ENCODE data around the gene ATP8B4.

Gene ATP8B4

DNA sequence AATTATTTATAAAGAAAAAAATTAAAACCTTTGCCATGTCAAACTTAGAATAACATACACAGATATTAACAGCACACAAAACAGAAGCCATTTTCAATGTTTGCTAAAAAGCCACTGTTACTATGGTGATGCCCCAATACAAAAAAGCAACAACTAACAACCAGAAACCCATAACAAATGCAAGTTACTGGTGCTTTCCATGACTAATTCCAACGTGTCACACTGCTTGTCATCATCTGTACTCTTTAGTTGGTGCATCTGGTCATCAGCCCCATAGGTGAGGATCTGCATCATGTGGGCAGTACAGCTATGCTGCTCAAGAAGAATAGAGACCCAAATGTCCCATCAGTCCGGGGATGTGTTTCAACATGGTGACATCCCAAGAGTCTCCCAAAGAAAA is 52.8 kb downstream of the ATP8B4 start:
- no peaks in the 10 kb centered on the region for H3K36me3 ChIP-seq (ENCODE audit: control insufficient read depth, insufficient read depth, low read length)
- H3K9me3 ChIP-seq (ENCODE audit: control insufficient read depth, low read length): no peaks in the 10 kb centered on the region
- H3K27ac ChIP-seq (ENCODE audit: insufficient read depth, low read length, poor library complexity, severe bottlenecking): no peak overlapping the region
- no peaks in the 10 kb centered on the region for H3K27me3 ChIP-seq (replicated peaks; ENCODE audit: control insufficient read depth, insufficient read depth, low read length, poor library complexity, severe bottlenecking)
- H3K4me1 ChIP-seq (ENCODE audit: control insufficient read depth, insufficient read depth, low read length, poor library complexity, severe bottlenecking): no peaks in the 10 kb centered on the region
- DNase-seq: no peak
- no peak overlapping the region for H3K4me3 ChIP-seq (ENCODE audit: insufficient read depth, low read depth, low read length, poor library complexity, severe bottlenecking)

DNA sequence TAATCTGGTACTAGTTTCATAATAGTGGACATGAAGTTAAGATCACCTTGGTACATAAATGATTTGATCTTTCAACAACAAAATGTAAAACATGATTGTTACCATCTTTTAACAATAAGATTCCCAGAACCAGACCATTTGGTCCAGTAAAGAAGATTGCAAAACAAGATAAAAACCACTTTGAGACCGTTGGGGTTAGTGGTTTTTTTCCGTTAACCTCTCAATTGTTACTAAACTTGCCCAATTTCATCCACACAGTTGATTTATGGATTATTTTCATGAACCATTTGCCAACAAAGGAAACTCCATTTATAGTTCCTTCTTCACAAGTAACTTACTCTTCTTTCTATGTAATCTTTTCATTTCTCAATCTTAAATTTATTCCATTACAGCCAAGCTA is 53.8 kb downstream of the ATP8B4 start:
- Histone ChIP-seq H3K27ac (ENCODE audit: insufficient read depth, low read length, poor library complexity, severe bottlenecking) (no peak overlapping the region), H3K4me3 (ENCODE audit: insufficient read depth, low read depth, low read length, poor library complexity, severe bottlenecking) (no peak overlapping the region), H3K4me1 (ENCODE audit: control insufficient read depth, insufficient read depth, low read length, poor library complexity, severe bottlenecking) (no peaks in the 10 kb centered on the region), H3K27me3 (replicated peaks; ENCODE audit: control insufficient read depth, insufficient read depth, low read length, poor library complexity, severe bottlenecking) (no peaks in the 10 kb centered on the region), H3K36me3 (ENCODE audit: control insufficient read depth, insufficient read depth, low read length) (no peaks in the 10 kb centered on the region), H3K9me3 (ENCODE audit: control insufficient read depth, low read length) (no peaks in the 10 kb centered on the region)
- DNase-seq: no peak

DNA sequence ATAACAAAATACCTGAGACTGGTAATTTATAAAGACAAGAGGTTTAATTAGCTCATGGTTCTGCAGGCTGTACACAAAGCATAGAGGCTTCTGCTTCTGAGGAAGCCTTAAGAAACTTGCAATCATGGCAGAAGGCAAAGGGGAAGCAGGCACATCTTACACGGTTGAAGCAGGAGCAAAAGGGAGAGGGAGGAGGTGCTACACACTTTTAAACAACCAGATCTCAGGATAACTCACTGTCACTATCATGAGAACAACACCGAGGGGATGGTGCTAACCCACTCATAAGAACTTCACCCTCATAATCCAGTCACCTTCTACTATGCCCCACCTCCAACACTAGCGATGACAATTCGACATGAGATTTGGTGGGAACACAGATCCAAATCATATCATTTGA is 54.4 kb downstream of the ATP8B4 start:
- no peaks in the 10 kb centered on the region for H3K4me1 ChIP-seq (ENCODE audit: control insufficient read depth, insufficient read depth, low read length, poor library complexity, severe bottlenecking)
- H3K36me3 ChIP-seq (ENCODE audit: control insufficient read depth, insufficient read depth, low read length): no peaks in the 10 kb centered on the region
- no peak overlapping the region for H3K4me3 ChIP-seq (ENCODE audit: insufficient read depth, low read depth, low read length, poor library complexity, severe bottlenecking)
- H3K9me3 ChIP-seq (ENCODE audit: control insufficient read depth, low read length): no peaks in the 10 kb centered on the region
- no peak overlapping the region for H3K27ac ChIP-seq (ENCODE audit: insufficient read depth, low read length, poor library complexity, severe bottlenecking)
- H3K27me3 ChIP-seq (replicated peaks; ENCODE audit: control insufficient read depth, insufficient read depth, low read length, poor library complexity, severe bottlenecking): no peaks in the 10 kb centered on the region
- DNase-seq: no peak

DNA sequence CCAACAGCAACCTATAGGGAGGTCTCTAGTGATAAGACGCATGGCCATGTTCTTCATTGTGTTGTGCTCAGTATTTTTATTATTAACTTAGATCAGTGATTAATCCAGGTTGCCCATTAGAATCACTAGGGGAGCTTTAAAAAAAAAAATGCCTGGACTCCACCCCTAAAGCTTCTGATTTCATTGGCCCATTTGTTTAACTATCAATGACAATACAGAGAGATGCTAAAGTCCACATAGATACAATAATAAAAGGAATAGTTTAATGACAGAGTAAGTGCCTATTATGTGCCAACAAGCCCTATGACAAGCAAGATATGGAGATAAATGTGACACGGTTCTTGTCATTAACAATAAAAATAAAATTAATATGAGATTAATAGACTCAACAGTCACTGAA is 55.8 kb downstream of the ATP8B4 start:
- Histone ChIP-seq H3K27ac (ENCODE audit: insufficient read depth, low read length, poor library complexity, severe bottlenecking) (no peak overlapping the region), H3K4me3 (ENCODE audit: insufficient read depth, low read depth, low read length, poor library complexity, severe bottlenecking) (no peak overlapping the region), H3K36me3 (ENCODE audit: control insufficient read depth, insufficient read depth, low read length) (no peaks in the 10 kb centered on the region), H3K4me1 (ENCODE audit: control insufficient read depth, insufficient read depth, low read length, poor library complexity, severe bottlenecking) (no peaks in the 10 kb centered on the region), H3K27me3 (replicated peaks; ENCODE audit: control insufficient read depth, insufficient read depth, low read length, poor library complexity, severe bottlenecking) (no peaks in the 10 kb centered on the region), H3K9me3 (ENCODE audit: control insufficient read depth, low read length) (no peaks in the 10 kb centered on the region)
- DNase-seq: no peak

DNA sequence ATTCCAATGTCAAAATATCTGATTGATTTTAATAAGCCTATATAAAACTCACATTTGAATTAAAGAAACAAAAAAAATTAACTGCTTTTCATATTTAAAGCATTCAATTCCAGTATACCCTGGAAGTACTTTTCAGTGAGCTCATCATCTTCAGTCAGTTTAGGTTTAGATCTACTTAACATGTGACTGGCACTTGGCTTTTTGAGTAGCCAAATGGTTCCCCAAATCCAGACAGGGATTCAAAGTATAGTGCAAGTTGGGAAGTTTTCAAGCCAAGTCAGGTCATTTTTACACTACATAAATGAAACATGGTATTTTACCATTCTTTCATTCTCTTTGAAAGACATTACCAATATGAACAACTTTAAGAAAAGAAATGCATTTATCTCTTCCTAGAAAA is 57.5 kb downstream of the ATP8B4 start:
- H3K27me3 ChIP-seq (replicated peaks; ENCODE audit: control insufficient read depth, insufficient read depth, low read length, poor library complexity, severe bottlenecking): no peaks in the 10 kb centered on the region
- no peak overlapping the region for H3K4me3 ChIP-seq (ENCODE audit: insufficient read depth, low read depth, low read length, poor library complexity, severe bottlenecking)
- DNase-seq: no peak
- no peaks in the 10 kb centered on the region for H3K36me3 ChIP-seq (ENCODE audit: control insufficient read depth, insufficient read depth, low read length)
- H3K9me3 ChIP-seq (ENCODE audit: control insufficient read depth, low read length): no peaks in the 10 kb centered on the region
- no peaks in the 10 kb centered on the region for H3K4me1 ChIP-seq (ENCODE audit: control insufficient read depth, insufficient read depth, low read length, poor library complexity, severe bottlenecking)
- no peak overlapping the region for H3K27ac ChIP-seq (ENCODE audit: insufficient read depth, low read length, poor library complexity, severe bottlenecking)

DNA sequence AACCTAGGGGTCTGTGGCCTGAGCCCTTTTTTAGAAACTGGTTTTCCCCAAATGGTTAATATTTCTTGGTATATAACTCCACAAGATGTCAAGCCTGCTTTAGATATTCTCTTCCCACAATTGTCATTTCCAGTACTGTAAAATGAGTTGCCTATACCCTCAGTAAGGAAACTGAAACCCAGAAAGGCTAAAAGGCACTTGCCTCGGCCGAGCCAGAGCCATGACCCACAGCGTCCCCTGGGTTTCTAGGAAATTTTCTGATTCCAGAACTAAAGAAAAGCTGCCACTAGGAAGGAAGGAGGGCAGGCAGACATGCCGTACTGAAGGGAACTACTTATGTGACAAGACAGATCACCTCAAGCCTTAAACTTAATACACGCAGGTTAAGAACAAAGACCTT is 59.1 kb downstream of the ATP8B4 start:
- Histone ChIP-seq H3K4me3 (ENCODE audit: insufficient read depth, low read depth, low read length, poor library complexity, severe bottlenecking) (no peak overlapping the region), H3K9me3 (ENCODE audit: control insufficient read depth, low read length) (no peaks in the 10 kb centered on the region), H3K27ac (ENCODE audit: insufficient read depth, low read length, poor library complexity, severe bottlenecking) (no peak overlapping the region), H3K4me1 (ENCODE audit: control insufficient read depth, insufficient read depth, low read length, poor library complexity, severe bottlenecking) (no peaks in the 10 kb centered on the region), H3K36me3 (ENCODE audit: control insufficient read depth, insufficient read depth, low read length) (no peaks in the 10 kb centered on the region), H3K27me3 (replicated peaks; ENCODE audit: control insufficient read depth, insufficient read depth, low read length, poor library complexity, severe bottlenecking) (no peaks in the 10 kb centered on the region)
- DNase-seq: no peak

DNA sequence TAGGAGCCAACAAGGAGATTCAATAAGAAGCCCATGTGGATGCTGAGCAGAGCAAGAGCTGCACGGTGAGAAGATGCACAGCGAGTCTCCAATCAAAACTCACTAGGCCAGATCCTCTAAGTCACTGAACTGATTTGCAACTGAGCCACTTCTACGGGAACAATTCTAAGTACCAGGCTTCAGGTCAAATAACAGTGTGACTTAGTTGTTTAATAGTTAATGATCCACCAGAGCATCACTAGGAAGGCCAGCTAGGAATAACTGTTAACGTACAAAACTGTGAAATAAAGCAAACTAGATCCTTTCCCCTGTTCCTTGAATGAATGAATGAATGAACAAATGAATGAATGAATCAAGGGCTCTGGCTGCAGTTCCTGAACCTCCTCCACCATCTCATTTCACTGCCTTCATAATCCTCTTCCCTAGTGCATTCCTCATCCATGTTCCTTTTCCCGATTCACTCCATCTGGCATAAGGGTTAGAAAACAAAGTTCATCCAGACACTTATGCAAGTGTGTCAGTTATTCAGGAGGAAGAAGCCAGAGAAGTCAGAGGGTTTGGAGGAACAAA is 59.7 kb downstream of the ATP8B4 start:
- H3K9me3 ChIP-seq (ENCODE audit: control insufficient read depth, low read length): no peaks in the 10 kb centered on the region
- H3K27ac ChIP-seq (ENCODE audit: insufficient read depth, low read length, poor library complexity, severe bottlenecking): no peak overlapping the region
- no peaks in the 10 kb centered on the region for H3K4me1 ChIP-seq (ENCODE audit: control insufficient read depth, insufficient read depth, low read length, poor library complexity, severe bottlenecking)
- DNase-seq: no peak
- no peaks in the 10 kb centered on the region for H3K27me3 ChIP-seq (replicated peaks; ENCODE audit: control insufficient read depth, insufficient read depth, low read length, poor library complexity, severe bottlenecking)
- H3K4me3 ChIP-seq (ENCODE audit: insufficient read depth, low read depth, low read length, poor library complexity, severe bottlenecking): no peak overlapping the region
- no peaks in the 10 kb centered on the region for H3K36me3 ChIP-seq (ENCODE audit: control insufficient read depth, insufficient read depth, low read length)

DNA sequence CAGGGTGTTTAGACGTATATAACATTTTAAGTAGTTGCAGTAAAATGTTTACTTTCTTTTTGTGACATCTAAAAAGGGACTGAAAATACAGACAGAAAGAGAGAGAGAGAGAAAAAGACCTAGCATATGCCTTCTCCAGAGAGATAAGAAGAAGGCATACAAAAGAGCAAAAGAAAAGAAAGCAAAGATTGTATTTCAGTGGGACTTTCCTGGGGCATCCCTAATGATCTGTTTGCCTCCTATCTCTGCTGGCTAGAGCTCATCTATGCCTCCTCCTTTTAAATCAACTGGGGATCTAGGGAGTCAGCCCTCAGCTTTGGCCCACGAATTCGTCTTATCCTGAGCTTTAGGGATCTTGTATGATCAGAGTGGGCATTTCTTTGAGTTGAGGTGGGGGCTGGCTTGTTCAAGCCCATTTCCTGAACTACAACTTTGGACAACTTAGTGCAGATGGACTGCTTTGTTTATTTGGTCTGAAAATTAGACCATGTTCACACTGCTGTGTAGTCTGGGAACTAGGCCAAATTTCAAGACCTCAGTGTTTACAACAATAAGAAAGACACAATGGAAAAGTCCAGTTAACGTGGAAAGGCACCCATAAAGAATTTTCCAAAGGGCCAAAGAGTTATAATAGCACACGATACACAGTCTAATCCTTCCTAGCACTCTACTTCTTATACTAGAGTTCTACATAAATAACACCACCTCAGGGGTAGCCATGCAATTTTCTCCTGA is 61.0 kb downstream of the ATP8B4 start:
- DNase-seq: no peak
- H3K36me3 ChIP-seq (ENCODE audit: control insufficient read depth, insufficient read depth, low read length): no peaks in the 10 kb centered on the region
- no peaks in the 10 kb centered on the region for H3K4me1 ChIP-seq (ENCODE audit: control insufficient read depth, insufficient read depth, low read length, poor library complexity, severe bottlenecking)
- H3K9me3 ChIP-seq (ENCODE audit: control insufficient read depth, low read length): no peaks in the 10 kb centered on the region
- no peaks in the 10 kb centered on the region for H3K27me3 ChIP-seq (replicated peaks; ENCODE audit: control insufficient read depth, insufficient read depth, low read length, poor library complexity, severe bottlenecking)
- H3K27ac ChIP-seq (ENCODE audit: insufficient read depth, low read length, poor library complexity, severe bottlenecking): no peak overlapping the region
- H3K4me3 ChIP-seq (ENCODE audit: insufficient read depth, low read depth, low read length, poor library complexity, severe bottlenecking): no peak overlapping the region

DNA sequence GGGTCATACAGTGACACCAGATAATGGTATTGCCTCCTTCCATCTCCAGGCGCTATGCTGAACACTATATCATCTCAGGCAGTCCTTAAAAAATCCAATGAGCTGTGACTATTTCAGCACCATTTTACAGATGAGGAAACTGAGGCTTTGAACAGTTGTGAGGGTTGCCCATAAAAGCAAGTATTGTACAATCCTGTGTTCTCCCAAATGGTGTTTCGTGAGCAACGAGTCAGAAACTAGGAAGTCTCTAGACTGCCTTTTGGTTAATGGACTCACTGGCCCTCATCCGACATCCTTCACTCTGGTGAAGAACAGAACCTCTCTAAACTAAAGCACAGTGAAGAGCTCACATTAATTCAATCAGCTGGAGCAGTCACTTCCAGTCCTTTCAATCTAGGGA is 61.8 kb downstream of the ATP8B4 start:
- Histone ChIP-seq H3K4me1 (ENCODE audit: control insufficient read depth, insufficient read depth, low read length, poor library complexity, severe bottlenecking) (no peaks in the 10 kb centered on the region), H3K36me3 (ENCODE audit: control insufficient read depth, insufficient read depth, low read length) (no peaks in the 10 kb centered on the region), H3K4me3 (ENCODE audit: insufficient read depth, low read depth, low read length, poor library complexity, severe bottlenecking) (no peak overlapping the region), H3K27ac (ENCODE audit: insufficient read depth, low read length, poor library complexity, severe bottlenecking) (no peak overlapping the region), H3K27me3 (replicated peaks; ENCODE audit: control insufficient read depth, insufficient read depth, low read length, poor library complexity, severe bottlenecking) (peaks cover 2% of the 10 kb centered on the region), H3K9me3 (ENCODE audit: control insufficient read depth, low read length) (no peaks in the 10 kb centered on the region)
- DNase-seq: no peak

DNA sequence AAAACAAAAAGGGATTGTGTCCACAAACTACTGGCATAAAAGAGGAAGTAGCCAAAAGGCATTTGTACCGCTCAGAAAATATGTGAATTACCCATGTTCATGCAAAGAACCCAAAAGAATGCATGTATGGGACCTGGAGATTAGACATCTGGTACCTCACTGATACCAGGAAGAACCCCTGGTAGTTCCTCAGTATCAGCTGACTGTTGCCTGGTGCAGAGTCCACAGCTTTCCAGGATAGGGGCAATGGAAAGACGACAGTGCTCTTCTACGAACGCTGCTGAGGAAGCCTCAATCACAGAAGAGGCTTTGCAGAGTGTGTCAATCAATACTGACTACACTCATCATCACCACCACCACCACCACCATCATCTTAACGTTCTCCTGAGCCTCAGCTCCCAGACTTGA is 63.3 kb downstream of the ATP8B4 start:
- no peak overlapping the region for H3K4me3 ChIP-seq (ENCODE audit: insufficient read depth, low read depth, low read length, poor library complexity, severe bottlenecking)
- H3K36me3 ChIP-seq (ENCODE audit: control insufficient read depth, insufficient read depth, low read length): no peaks in the 10 kb centered on the region
- H3K4me1 ChIP-seq (ENCODE audit: control insufficient read depth, insufficient read depth, low read length, poor library complexity, severe bottlenecking): no peaks in the 10 kb centered on the region
- no peak overlapping the region for H3K27ac ChIP-seq (ENCODE audit: insufficient read depth, low read length, poor library complexity, severe bottlenecking)
- no peaks in the 10 kb centered on the region for H3K9me3 ChIP-seq (ENCODE audit: control insufficient read depth, low read length)
- peaks cover 2% of the 10 kb centered on the region for H3K27me3 ChIP-seq (replicated peaks; ENCODE audit: control insufficient read depth, insufficient read depth, low read length, poor library complexity, severe bottlenecking)
- no peak for DNase-seq
